ENCODE data around the gene EFHD1. TPM values are rescaled to one million over a fixed set of nuclear protein-coding genes. Genes with fewer than 3 reads are reported as not detected.
A peak's percentile ranks its signal among the peaks of the same experiment; 100 is the strongest.

Gene EFHD1
- total and polyA plus RNA-seq, 10 donors = 13.6 to 96.2 (median 46.4) TPM

- intact Hi-C loops (cut with DNase I; ENCODE audit: low total_unique reads) = no loop called here
- no peaks in the 10 kb centered on the region for H3K9me3 ChIP-seq
- peak overlapping the region in 7 of 8 donors; percentile 4 to 73 (median 67) for H3K27ac ChIP-seq
- peaks cover 0 to 57% (median 18%) of the 10 kb centered on the region in 6 donors for H3K4me1 ChIP-seq
- no peaks in the 10 kb centered on the region for H3K36me3 ChIP-seq
- no peak overlapping the region for H3K4me3 ChIP-seq
- no peaks in the 10 kb centered on the region for H3K27me3 ChIP-seq (replicated peaks in 1 of 7)
- DNase-seq = peak; percentile 82
- TF ChIP-seq POLR2A (IDR thresholded peaks at IDR 0.05) = no peak
- peak; percentile 51 to 68 (median 66) for TF ChIP-seq POLR2AphosphoS5 (IDR thresholded peaks at IDR 0.05)
- TF ChIP-seq, protein P1, sequence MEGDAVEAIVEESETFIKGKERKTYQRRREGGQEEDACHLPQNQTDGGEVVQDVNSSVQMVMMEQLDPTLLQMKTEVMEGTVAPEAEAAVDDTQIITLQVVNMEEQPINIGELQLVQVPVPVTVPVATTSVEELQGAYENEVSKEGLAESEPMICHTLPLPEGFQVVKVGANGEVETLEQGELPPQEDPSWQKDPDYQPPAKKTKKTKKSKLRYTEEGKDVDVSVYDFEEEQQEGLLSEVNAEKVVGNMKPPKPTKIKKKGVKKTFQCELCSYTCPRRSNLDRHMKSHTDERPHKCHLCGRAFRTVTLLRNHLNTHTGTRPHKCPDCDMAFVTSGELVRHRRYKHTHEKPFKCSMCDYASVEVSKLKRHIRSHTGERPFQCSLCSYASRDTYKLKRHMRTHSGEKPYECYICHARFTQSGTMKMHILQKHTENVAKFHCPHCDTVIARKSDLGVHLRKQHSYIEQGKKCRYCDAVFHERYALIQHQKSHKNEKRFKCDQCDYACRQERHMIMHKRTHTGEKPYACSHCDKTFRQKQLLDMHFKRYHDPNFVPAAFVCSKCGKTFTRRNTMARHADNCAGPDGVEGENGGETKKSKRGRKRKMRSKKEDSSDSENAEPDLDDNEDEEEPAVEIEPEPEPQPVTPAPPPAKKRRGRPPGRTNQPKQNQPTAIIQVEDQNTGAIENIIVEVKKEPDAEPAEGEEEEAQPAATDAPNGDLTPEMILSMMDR (IDR thresholded peaks at IDR 0.05 in 8 of 11, conservative IDR thresholded peaks at IDR 0.05 in 3 of 11) = no peak
- 56 to 78% (median 65%) methylated on average over 8 of the region's 8 CpGs for WGBS, 5 donors
Observed at GRCh38 chr2:232647261-232647660, 13.9 kb downstream of the EFHD1 start.

DNA sequence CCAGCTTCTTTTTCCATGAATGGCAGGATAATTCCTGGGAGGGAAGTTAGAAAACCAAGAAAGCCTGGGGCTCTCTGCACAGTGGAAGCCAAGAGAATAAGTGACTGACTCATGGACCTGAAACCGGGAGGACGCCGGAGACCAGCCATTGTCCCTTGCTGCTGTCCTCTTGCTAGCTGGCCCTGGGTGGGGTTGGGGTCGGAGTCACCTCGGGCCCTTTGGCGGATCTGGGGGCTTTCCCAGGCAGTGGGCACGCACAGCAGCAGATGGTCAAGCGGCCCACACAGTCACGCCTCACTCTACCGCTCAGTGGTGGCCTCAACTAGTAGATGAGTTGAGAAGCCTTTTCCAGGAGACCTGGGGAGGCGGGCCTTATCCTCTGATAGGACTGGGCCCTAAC, 15.6 kb downstream of the EFHD1 start:
- H3K27me3 ChIP-seq (replicated peaks in 1 of 7) = no peaks in the 10 kb centered on the region
- WGBS, 5 donors = 84 to 96% (median 90%) methylated on average over 10 to 11 of the region's 11 CpGs
- no peaks in the 10 kb centered on the region for H3K36me3 ChIP-seq
- intact Hi-C loops (cut with DNase I; ENCODE audit: low total_unique reads) = no loop called here
- H3K4me1 ChIP-seq = peaks cover 0 to 40% (median 8%) of the 10 kb centered on the region in 6 donors
- no peaks in the 10 kb centered on the region for H3K9me3 ChIP-seq
- TF ChIP-seq POLR2A (IDR thresholded peaks at IDR 0.05) (no peak), POLR2AphosphoS5 (IDR thresholded peaks at IDR 0.05) (no peak)
- TF ChIP-seq, protein P1 (IDR thresholded peaks at IDR 0.05 in 8 of 11, conservative IDR thresholded peaks at IDR 0.05 in 3 of 11) = no peak
- H3K27ac ChIP-seq = peak overlapping the region in 1 of 8 donors; percentile 73
- no peak for DNase-seq
- no peak overlapping the region for H3K4me3 ChIP-seq

DNA sequence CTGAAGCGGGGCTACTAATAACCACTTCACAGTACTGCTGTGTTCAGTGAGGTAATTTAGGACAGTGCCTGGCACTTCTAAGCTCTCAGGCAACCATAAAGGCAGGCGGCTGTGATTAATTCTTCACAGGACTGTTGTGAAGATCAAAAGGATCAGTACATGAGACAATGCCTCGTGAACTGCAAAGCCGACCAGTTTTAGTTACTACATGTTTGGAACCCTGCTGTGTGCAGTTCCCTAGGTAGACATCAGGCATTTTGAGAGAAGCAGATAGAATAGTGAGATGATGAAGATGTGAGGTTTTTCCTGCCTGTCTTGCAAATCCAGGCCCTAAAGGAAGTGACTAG, 19.1 kb downstream of the EFHD1 start:
- H3K4me1 ChIP-seq = peaks cover 0 to 31% (median under 1%) of the 10 kb centered on the region in 6 donors
- H3K27me3 ChIP-seq (replicated peaks in 1 of 7) = no peaks in the 10 kb centered on the region
- DNase-seq = no peak
- H3K27ac ChIP-seq = no peak overlapping the region
- H3K9me3 ChIP-seq = no peaks in the 10 kb centered on the region
- H3K4me3 ChIP-seq = no peak overlapping the region
- intact Hi-C loops (cut with DNase I; ENCODE audit: low total_unique reads) = no loop called here
- no peak for TF ChIP-seq POLR2A (IDR thresholded peaks at IDR 0.05)
- TF ChIP-seq, protein P1 (IDR thresholded peaks at IDR 0.05 in 8 of 11, conservative IDR thresholded peaks at IDR 0.05 in 3 of 11) = no peak
- no peak for TF ChIP-seq POLR2AphosphoS5 (IDR thresholded peaks at IDR 0.05)
- H3K36me3 ChIP-seq = no peaks in the 10 kb centered on the region
- WGBS, 5 donors = 84 to 85% (median 85%) methylated on average over 4 of the region's 4 CpGs

DNA sequence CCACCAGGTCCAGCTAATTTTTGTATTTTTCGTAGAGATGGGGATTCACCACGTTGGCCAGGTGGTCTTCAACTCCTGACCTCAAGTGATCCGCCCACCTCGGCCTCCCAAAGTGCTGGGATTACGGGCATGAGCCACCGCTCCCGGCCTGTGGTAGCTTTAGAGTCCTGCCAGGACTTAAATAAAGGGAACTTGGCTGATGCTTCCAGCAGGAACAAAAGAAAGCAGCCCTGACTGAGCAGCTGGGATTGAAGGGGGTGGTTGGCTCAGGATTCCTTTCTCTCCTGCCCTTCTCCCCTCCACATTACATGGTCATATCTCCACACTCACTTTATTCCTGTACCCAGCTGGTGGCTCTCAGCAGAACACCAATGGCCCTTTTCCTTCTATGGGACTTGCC, 20.0 kb downstream of the EFHD1 start:
- WGBS, 5 donors = 86 to 95% (median 92%) methylated on average over 7 of the region's 7 CpGs
- H3K27ac ChIP-seq = no peak overlapping the region
- H3K27me3 ChIP-seq (replicated peaks in 1 of 7) = no peaks in the 10 kb centered on the region
- peaks cover 0 to 21% (median 0%) of the 10 kb centered on the region in 6 donors for H3K4me1 ChIP-seq
- H3K36me3 ChIP-seq = no peaks in the 10 kb centered on the region
- TF ChIP-seq POLR2AphosphoS5 (IDR thresholded peaks at IDR 0.05) (no peak), POLR2A (IDR thresholded peaks at IDR 0.05) (no peak)
- TF ChIP-seq, protein P1 (IDR thresholded peaks at IDR 0.05 in 8 of 11, conservative IDR thresholded peaks at IDR 0.05 in 3 of 11) = no peak
- intact Hi-C loops (cut with DNase I; ENCODE audit: low total_unique reads) = no loop called here
- no peaks in the 10 kb centered on the region for H3K9me3 ChIP-seq
- no peak for DNase-seq
- H3K4me3 ChIP-seq = no peak overlapping the region
